ENCODE measurements around the gene TTYH3. TPM values are rescaled to one million over a fixed set of nuclear protein-coding genes. Genes with fewer than 3 reads are reported as not detected.

Gene TTYH3
- total and polyA plus RNA-seq, 9 of the 15 experiments (the other 6 are each of a cell fraction or from before 2014, with no cell fraction given), result 0.01 to 5.5 (median 1.1) TPM

GRCh38 chr7:2644220-2644561, 12.4 kb downstream of the TTYH3 start:
- no peak for FAIRE-seq
- TF ChIP-seq ZNF655 (CRISPR knock-in tag; IDR thresholded peaks at IDR 0.05) (no peak), ZFX (CRISPR knock-in tag; IDR thresholded peaks at IDR 0.05) (no peak), ATF6 (CRISPR knock-in tag; IDR thresholded peaks at IDR 0.05) (no peak), BCLAF1 (IDR thresholded peaks at IDR 0.05; ENCODE audit: borderline replicate concordance in 1 of 2, control insufficient read depth in 1 of 2, low read depth in 2 of 2, low read length in 1 of 2) (no peak), ZNF124 (CRISPR knock-in tag; IDR thresholded peaks at IDR 0.05) (no peak), HDAC8 (tag; IDR thresholded peaks at IDR 0.05) (no peak), NEUROD1 (IDR thresholded peaks at IDR 0.05; ENCODE audit: borderline replicate concordance, low read depth, low read length, partially characterized antibody) (no peak), SRSF9 (IDR thresholded peaks at IDR 0.05; ENCODE audit: borderline replicate concordance, low read depth, low read length) (no peak)

More at GRCh38 chr7:2644220-2644561, 12.4 kb downstream of the TTYH3 start:
- intact Hi-C loops (cut with micrococcal nuclease) (no loop called here), in situ Hi-C loops (cut with MboI) (no loop called here)
- Histone ChIP-seq H3K27me3 (ENCODE audit: control insufficient read depth in 2 of 2, insufficient read depth in 2 of 2, low read length in 2 of 2) (no peaks in the 10 kb centered on the region), H3K9ac (ENCODE audit: insufficient read depth in 1 of 2, low read depth in 2 of 2, low read length in 2 of 2) (peak overlapping the region in 1 of 2 experiments; percentile 71; a peak in 1 of 4 replicates), H3K4me2 (ENCODE audit: insufficient read depth, low read length) (no peak overlapping the region), H3K4me1 (replicated peaks in 1 of 2; ENCODE audit: control insufficient read depth in 2 of 2, insufficient read depth in 2 of 2, low read length in 2 of 2) (peaks cover 6 to 86% of the 10 kb centered on the region in 2 experiments; a peak in 2 of 5 replicates), H3K9me3 (replicated peaks; ENCODE audit: control insufficient read depth, insufficient read depth, low read depth, low read length) (no peaks in the 10 kb centered on the region), H4K20me1 (replicated peaks; ENCODE audit: control insufficient read depth, insufficient read depth, low read length) (0 out of 2 replicates have a peak, but pooled peaks cover 5% of the 10 kb centered on the region), H3K36me3 (ENCODE audit: control insufficient read depth, insufficient read depth, low read length) (no peaks in the 10 kb centered on the region), H2AFZ (ENCODE audit: low read depth, low read length) (no peak overlapping the region), H3K27ac (ENCODE audit: extremely low read depth, low read depth, low read length) (no peak overlapping the region), H3K4me3 (no peak overlapping the region), H3K79me2 (ENCODE audit: control insufficient read depth, insufficient read depth, low read length) (no peaks in the 10 kb centered on the region), H3K9me1 (ENCODE audit: control insufficient read depth, insufficient read depth, low read length) (no peaks in the 10 kb centered on the region)
- WGBS (ENCODE audit: insufficient coverage, low coverage, missing lambda C conversion rate), result 61% methylated on average over 6 of the region's 6 CpGs
- ATAC-seq, result no peak
- POLR2A ChIA-PET, result no interaction called here
- CTCF ChIA-PET (ENCODE audit: low intra/inter-chr PET ratio), result no interaction called here
- DNase-seq (ENCODE audit: extremely low read depth in 1 of 4, low spot score in 3 of 4), result no peak
- BruUV-seq (replicated peaks), result no TSS peak
